Neural cell (in vitro differentiated cells): ENCODE measurements around the gene C10orf88.

Experiments
- EP300 ChIP-seq: fragments of 450-650 bp; conservative IDR thresholded peaks from 2 replicates; pipeline ENCODE4 v1.6.1; 2014; ENCODE audit warnings: antibody characterized with exemption, mild to moderate bottlenecking, moderate library complexity; ENCODE audit not compliant: poor library complexity, severe bottlenecking
- EZH2 ChIP-seq: fragments of 200-600, 300-800 bp; shearing (Covaris generic), sonication (generic); IDR thresholded peaks from 2 replicates; pipeline ENCODE4 v1.6.1; 2014; ENCODE audit warnings: antibody characterized with exemption, low read length, borderline replicate concordance, mild to moderate bottlenecking; ENCODE audit not compliant: insufficient read depth, poor library complexity, severe bottlenecking
- SMC3 ChIP-seq: fragments of 450-650 bp; conservative IDR thresholded peaks from 2 replicates; pipeline ENCODE4 v1.6.1; 2014; ENCODE audit warnings: antibody characterized with exemption, mild to moderate bottlenecking, moderate library complexity; ENCODE audit not compliant: poor library complexity
- TF ChIP-seq, protein P1 (sequence below): fragments of 450-650 bp; IDR thresholded peaks from 2 replicates; pipeline ENCODE4 v1.5.1; 2014; ENCODE audit warnings: antibody characterized with exemption, mild to moderate bottlenecking, moderate library complexity; ENCODE audit not compliant: poor library complexity, severe bottlenecking
- TF ChIP-seq, protein P2 (sequence below): IDR thresholded peaks from 2 replicates; pipeline ENCODE4 v1.6.1; 2012; ENCODE audit warnings: borderline replicate concordance

- TF ChIP-seq, protein P1, sequence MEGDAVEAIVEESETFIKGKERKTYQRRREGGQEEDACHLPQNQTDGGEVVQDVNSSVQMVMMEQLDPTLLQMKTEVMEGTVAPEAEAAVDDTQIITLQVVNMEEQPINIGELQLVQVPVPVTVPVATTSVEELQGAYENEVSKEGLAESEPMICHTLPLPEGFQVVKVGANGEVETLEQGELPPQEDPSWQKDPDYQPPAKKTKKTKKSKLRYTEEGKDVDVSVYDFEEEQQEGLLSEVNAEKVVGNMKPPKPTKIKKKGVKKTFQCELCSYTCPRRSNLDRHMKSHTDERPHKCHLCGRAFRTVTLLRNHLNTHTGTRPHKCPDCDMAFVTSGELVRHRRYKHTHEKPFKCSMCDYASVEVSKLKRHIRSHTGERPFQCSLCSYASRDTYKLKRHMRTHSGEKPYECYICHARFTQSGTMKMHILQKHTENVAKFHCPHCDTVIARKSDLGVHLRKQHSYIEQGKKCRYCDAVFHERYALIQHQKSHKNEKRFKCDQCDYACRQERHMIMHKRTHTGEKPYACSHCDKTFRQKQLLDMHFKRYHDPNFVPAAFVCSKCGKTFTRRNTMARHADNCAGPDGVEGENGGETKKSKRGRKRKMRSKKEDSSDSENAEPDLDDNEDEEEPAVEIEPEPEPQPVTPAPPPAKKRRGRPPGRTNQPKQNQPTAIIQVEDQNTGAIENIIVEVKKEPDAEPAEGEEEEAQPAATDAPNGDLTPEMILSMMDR = no peak
- TF ChIP-seq, protein P2, sequence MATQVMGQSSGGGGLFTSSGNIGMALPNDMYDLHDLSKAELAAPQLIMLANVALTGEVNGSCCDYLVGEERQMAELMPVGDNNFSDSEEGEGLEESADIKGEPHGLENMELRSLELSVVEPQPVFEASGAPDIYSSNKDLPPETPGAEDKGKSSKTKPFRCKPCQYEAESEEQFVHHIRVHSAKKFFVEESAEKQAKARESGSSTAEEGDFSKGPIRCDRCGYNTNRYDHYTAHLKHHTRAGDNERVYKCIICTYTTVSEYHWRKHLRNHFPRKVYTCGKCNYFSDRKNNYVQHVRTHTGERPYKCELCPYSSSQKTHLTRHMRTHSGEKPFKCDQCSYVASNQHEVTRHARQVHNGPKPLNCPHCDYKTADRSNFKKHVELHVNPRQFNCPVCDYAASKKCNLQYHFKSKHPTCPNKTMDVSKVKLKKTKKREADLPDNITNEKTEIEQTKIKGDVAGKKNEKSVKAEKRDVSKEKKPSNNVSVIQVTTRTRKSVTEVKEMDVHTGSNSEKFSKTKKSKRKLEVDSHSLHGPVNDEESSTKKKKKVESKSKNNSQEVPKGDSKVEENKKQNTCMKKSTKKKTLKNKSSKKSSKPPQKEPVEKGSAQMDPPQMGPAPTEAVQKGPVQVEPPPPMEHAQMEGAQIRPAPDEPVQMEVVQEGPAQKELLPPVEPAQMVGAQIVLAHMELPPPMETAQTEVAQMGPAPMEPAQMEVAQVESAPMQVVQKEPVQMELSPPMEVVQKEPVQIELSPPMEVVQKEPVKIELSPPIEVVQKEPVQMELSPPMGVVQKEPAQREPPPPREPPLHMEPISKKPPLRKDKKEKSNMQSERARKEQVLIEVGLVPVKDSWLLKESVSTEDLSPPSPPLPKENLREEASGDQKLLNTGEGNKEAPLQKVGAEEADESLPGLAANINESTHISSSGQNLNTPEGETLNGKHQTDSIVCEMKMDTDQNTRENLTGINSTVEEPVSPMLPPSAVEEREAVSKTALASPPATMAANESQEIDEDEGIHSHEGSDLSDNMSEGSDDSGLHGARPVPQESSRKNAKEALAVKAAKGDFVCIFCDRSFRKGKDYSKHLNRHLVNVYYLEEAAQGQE = no peak
- TF ChIP-seq EZH2 (no peak), EP300 (no peak), SMC3 (no peak)
These were observed 14.7 kb upstream of the C10orf88 start for GRCh38 chr10:122968698-122969097.
